Adipocyte (in vitro differentiated cells): ENCODE data around the gene SLC17A6.

ENCODE experiments used
- DNase-seq: peaks from one replicate; pipeline ENCODE4 v3.0.0-alpha.2; 2015; ENCODE audit warnings: low read depth
- H3K27me3 ChIP-seq: replicated peaks from 2 replicates; pipeline ENCODE4 v1.7.0; 2013; ENCODE audit warnings: mild to moderate bottlenecking, low read length, moderate library complexity; ENCODE audit not compliant: control insufficient read depth, insufficient read depth
- H3K36me3 ChIP-seq: 2 replicates; pipeline ENCODE4 v1.7.0; 2013; ENCODE audit warnings: low read length, mild to moderate bottlenecking, moderate library complexity; ENCODE audit not compliant: control insufficient read depth, insufficient read depth, severe bottlenecking
- H3K4me1 ChIP-seq: 2 replicates; pipeline ENCODE4 v1.7.0; 2013; ENCODE audit warnings: mild to moderate bottlenecking, low read length, moderate library complexity; ENCODE audit not compliant: control insufficient read depth, insufficient read depth
- H3K4me3 ChIP-seq: 2 replicates; pipeline ENCODE4 v1.7.0; 2013; ENCODE audit warnings: mild to moderate bottlenecking, low read length, moderate library complexity
- H3K9ac ChIP-seq: 2 replicates; pipeline ENCODE4 v1.7.0; 2013; ENCODE audit warnings: mild to moderate bottlenecking, low read length, moderate library complexity
- H3K9me3 ChIP-seq: 2 replicates; pipeline ENCODE4 v1.7.0; 2013; ENCODE audit warnings: mild to moderate bottlenecking, low read length, moderate library complexity; ENCODE audit not compliant: control insufficient read depth

SLC17A6 gene

DNA sequence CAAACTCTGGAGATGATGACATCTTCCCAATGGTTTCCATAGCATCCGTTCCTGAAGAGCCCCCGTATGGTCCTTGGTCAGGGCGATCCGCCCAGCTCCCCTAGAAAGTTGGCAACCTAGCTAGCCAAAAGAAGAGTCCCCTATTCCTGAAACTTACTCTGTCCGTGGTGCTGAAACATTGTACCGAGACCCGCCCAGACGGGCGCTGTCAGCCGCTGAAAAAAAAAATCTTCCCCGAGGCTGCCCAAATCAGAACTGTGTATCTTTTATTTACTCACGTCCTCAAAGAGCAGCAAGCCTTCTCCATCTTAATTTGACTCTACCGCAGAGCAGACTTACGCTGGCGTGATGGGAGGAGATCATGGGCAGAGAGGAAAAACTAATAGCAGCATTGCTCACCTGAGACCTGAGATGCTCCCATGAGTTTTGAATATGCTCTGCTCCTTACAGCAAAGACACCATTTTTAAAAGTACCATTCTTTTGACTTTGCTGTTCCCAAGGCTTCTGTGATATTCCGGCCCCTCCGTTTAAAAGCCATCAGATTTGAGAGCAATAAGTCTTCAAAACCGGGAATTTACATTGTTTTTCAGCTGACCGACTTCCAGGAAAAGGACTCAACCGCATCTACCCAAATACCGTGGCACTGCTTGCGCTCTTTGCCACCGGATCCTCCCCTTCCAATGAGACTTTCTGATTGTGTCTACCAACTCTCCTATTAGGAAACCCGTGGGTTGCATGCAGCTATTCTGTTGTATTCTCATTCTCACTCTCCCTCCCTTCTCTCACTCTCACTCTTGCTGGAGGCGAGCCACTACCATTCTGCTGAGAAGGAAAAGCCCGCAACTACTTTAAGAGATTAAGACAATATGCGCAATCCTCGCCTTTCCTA is at the start of gene SLC17A6:
Gene SLC17A6 (plus strand): TSS at position 786 of the 890 bp plus-strand sequence. CDS start 153 bp downstream, outside the sequence.
- Histone ChIP-seq H3K4me3 (no peak within 1 kb of the TSS), H3K4me1 (no peaks in the 10 kb centered on the region), H3K36me3 (no peaks in the 10 kb centered on the region), H3K9me3 (no peaks in the 10 kb centered on the region), H3K27me3 (peaks cover 55% of the 10 kb centered on the region), H3K9ac (no peak within 1 kb of the TSS)
- DNase-seq: peak; percentile 66

DNA sequence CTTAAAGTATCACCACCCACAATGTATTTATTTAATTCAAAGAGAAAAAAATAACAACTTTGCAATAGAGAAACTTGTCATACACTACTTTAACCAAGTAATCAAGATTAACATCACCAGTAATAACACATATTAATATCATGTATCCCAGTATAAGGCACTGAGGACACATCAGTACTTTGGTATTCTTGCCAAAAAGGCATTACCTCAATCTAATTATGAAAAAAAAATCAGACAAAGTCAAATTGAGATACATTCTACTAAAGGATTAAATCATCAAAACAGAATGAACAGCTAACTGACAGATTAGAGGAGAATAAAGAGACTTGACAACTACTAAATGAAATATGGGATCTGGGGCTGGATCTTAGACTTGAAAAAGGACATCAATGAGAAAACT is 35.8 kb upstream of the SLC17A6 start:
- no peak overlapping the region for H3K9ac ChIP-seq
- H3K4me3 ChIP-seq: no peak overlapping the region
- H3K27me3 ChIP-seq: peaks cover 13% of the 10 kb centered on the region
- DNase-seq: no peak
- H3K9me3 ChIP-seq: no peaks in the 10 kb centered on the region
- no peaks in the 10 kb centered on the region for H3K4me1 ChIP-seq
- H3K36me3 ChIP-seq: no peaks in the 10 kb centered on the region

DNA sequence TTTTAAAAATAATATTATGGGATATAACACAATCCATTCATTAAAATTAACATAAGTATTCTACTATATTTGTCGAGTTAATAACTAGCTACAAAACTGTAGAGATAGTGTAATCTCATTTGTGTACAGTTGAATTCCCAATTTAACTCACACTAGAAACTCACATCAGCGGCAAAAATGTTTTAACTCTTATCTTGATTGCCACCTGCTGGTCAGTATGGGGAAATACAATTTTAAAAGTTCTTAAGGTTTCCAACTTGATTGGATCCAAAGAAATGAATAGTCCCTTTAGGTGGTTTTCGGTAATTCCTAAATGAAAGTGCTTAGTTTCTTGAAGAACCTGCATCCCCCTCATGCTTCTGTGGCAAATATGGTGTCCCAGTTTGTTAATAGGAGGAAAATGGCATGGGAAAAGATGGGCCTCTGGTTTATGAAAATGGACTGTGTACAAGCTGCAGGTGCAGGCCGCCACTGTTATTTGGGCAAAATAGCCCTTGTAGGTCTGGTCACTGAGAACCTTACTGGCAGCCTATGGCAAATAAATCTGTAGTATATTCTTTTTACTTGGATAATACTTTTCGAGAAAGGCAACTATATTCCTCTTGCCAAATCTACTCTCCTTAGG is 33.7 kb upstream of the SLC17A6 start:
- no peaks in the 10 kb centered on the region for H3K9me3 ChIP-seq
- H3K4me3 ChIP-seq: no peak overlapping the region
- H3K9ac ChIP-seq: no peak overlapping the region
- peak; percentile 69 for DNase-seq
- H3K27me3 ChIP-seq: peaks cover 13% of the 10 kb centered on the region
- H3K4me1 ChIP-seq: no peaks in the 10 kb centered on the region
- no peaks in the 10 kb centered on the region for H3K36me3 ChIP-seq

GRCh38 chr11:22317656-22318055 is 20.5 kb upstream of the SLC17A6 start:
- peaks cover 9% of the 10 kb centered on the region for H3K27me3 ChIP-seq
- no peak overlapping the region for H3K9ac ChIP-seq
- no peaks in the 10 kb centered on the region for H3K4me1 ChIP-seq
- DNase-seq: no peak
- no peak overlapping the region for H3K4me3 ChIP-seq
- no peaks in the 10 kb centered on the region for H3K9me3 ChIP-seq
- no peaks in the 10 kb centered on the region for H3K36me3 ChIP-seq

DNA sequence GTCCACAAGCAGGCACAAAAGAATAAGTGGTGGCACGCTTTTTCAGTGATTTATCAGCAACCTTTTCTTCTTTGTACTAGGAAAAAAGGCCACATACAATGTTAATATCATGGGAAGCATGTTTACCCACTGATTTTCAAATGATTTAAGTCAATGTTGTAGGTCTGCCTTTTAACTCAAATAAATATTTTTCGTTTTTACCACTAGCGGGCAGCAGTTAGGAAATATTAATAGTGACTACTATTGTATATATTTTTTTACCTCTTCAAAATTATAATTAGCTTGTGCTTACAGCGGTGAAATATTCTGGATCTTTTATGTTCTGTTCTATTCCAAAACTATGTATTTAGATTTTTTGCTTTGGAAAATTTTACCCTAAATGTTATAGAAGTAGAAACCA is 6.4 kb upstream of the SLC17A6 start:
- peaks cover 10% of the 10 kb centered on the region for H3K27me3 ChIP-seq
- H3K9me3 ChIP-seq: no peaks in the 10 kb centered on the region
- H3K9ac ChIP-seq: no peak overlapping the region
- H3K4me3 ChIP-seq: no peak overlapping the region
- H3K36me3 ChIP-seq: no peaks in the 10 kb centered on the region
- no peak for DNase-seq
- no peaks in the 10 kb centered on the region for H3K4me1 ChIP-seq

DNA sequence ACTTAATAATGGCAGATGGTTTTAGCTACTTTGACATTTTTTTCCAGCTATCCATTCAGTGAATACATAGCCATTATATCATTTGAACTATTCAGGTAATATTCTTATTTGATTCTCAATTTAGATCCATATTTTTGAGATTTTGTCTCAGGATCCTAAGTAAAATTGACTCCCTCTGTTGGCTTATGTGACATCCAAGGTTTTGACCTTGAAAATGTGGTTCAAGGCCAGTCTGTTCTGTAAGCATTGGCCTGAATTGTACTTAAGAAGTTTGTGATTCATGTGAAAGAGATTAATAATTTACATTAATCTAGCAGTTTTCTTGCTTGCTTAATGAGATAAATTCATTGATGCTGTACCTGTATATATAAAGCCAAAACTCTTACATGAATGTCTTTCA is 1.6 kb upstream of the SLC17A6 start:
- H3K27me3 ChIP-seq: peaks cover 43% of the 10 kb centered on the region

GRCh38 chr11:22339611-22340010 is 1.4 kb downstream of the SLC17A6 start:
- peaks cover 72% of the 10 kb centered on the region for H3K27me3 ChIP-seq
- no peaks in the 10 kb centered on the region for H3K9me3 ChIP-seq
- H3K36me3 ChIP-seq: no peaks in the 10 kb centered on the region
- H3K4me1 ChIP-seq: no peaks in the 10 kb centered on the region
- no peak overlapping the region for H3K9ac ChIP-seq
- no peak for DNase-seq
- no peak overlapping the region for H3K4me3 ChIP-seq

More for the DNA sequence above, 1.6 kb upstream of the SLC17A6 start:
- H3K36me3 ChIP-seq: no peaks in the 10 kb centered on the region
- no peak overlapping the region for H3K9ac ChIP-seq
- no peak overlapping the region for H3K4me3 ChIP-seq
- no peaks in the 10 kb centered on the region for H3K4me1 ChIP-seq
- H3K9me3 ChIP-seq: no peaks in the 10 kb centered on the region
- DNase-seq: no peak

DNA sequence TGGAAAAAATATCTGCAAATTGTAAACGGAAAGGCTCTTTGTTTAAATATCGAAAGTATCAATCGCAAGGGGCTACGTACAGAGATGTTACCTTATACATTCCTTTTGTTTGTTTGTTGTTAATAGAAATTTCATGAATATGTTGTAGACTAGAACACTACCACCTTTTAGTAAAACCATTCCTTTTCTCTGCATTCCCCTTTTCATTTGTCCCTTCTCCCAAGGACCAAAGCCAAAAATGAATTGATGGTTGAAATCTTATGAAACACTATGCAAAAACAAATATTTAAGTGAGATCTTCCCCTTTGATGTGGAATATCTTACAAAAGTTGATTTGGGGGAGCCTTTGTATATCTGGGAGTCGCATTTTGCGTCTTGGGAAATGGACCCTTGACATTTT is 2.1 kb downstream of the SLC17A6 start:
- no peaks in the 10 kb centered on the region for H3K4me1 ChIP-seq
- no peaks in the 10 kb centered on the region for H3K9me3 ChIP-seq
- no peak for DNase-seq
- H3K36me3 ChIP-seq: no peaks in the 10 kb centered on the region
- H3K27me3 ChIP-seq: peaks cover 77% of the 10 kb centered on the region
- H3K9ac ChIP-seq: no peak overlapping the region
- no peak overlapping the region for H3K4me3 ChIP-seq

DNA sequence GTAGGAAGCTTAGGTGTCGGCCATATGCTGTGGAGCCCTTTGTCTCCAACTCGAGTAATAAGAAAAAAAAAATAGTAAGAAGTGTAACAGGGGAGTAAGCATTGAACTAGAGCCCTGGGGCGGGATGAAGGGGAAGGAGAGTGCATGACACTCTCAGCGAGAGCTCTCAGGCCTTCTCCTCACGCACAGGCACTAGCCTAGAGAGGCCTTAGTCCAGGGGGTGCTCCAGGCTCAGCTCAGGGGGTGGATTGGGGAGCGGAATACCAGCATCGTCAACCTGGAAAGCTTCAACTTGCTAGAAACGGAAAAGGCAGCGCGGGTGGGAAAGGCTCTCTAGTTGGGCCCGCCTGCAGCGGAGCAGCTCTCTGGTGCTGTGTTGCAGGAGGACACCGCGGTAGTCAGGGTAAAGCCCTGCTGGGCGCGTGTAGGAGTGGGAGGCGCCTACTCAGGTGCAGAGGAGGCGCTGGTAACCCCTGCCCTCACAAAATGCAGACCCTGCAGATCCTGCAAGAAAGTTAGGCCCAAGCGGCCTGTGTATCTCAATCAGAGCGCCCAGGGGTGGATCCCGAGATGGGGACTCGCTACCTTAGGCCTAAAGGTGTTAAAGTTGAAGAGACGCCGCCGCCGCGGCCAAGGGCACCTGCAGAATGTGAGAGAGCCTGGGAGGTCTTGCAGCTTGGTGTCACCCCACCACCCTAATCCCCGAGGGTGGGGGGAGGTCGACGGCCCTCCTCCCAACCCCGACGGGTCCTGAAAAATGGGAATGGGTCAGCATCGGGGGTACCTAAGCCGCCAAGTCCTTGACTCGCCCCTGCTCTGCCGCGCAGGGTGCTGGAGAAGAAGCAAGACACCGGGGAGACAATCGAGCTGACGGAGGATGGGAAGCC is 2.8 kb downstream of the SLC17A6 start:
- H3K4me1 ChIP-seq: no peaks in the 10 kb centered on the region
- H3K4me3 ChIP-seq: no peak overlapping the region
- peaks cover 79% of the 10 kb centered on the region for H3K27me3 ChIP-seq
- no peaks in the 10 kb centered on the region for H3K9me3 ChIP-seq
- no peak overlapping the region for H3K9ac ChIP-seq
- no peak for DNase-seq
- H3K36me3 ChIP-seq: no peaks in the 10 kb centered on the region

- no peak for DNase-seq
- H3K4me3 ChIP-seq: no peak overlapping the region
- no peaks in the 10 kb centered on the region for H3K4me1 ChIP-seq
- H3K9ac ChIP-seq: no peak overlapping the region
- H3K36me3 ChIP-seq: no peaks in the 10 kb centered on the region
- H3K9me3 ChIP-seq: no peaks in the 10 kb centered on the region
- H3K27me3 ChIP-seq: peaks cover 84% of the 10 kb centered on the region
Observed at GRCh38 chr11:22341588-22341931, 3.4 kb downstream of the SLC17A6 start.
